MCF 10A (cell line): ENCODE measurements around the gene MED16. TPM values are rescaled to one million over a fixed set of nuclear protein-coding genes. Genes with fewer than 3 reads are reported as not detected.
A peak's percentile ranks its signal among the peaks of the same experiment; 100 is the strongest.

Experiments
- BruUV-seq: library from RNA; stranded (reverse); fragments of 400-500 nt; replicated peaks from 2 replicates; lab custom pipeline; 2021; lab: Mats Ljungman, UMichigan
- CTCF ChIA-PET: fragments of 300-600 bp; sonication (Branson Sonifier 250); formaldehyde crosslinking; extraction: SDS; loops from one replicate; lab custom pipeline; 2021; ENCODE audit warnings: antibody characterized with exemption, inconsistent platforms; lab: Yijun Ruan, JAX
- POLR2A ChIA-PET: fragments of 300-600, 350-650 bp; sonication (Branson Sonifier 250); formaldehyde crosslinking; extraction: SDS; loops from one replicate; lab custom pipeline; 2020; ENCODE audit warnings: antibody characterized with exemption, inconsistent platforms; lab: Yijun Ruan, JAX
- DNase-seq: peaks from one replicate; pipeline ENCODE4 v3.0.0-alpha.2; 2018; ENCODE audit not compliant: unreplicated experiment
- H3K27ac Mint-ChIP-seq: one replicate; pipeline ENCODE4 v1.8.0; 2022; ENCODE audit warnings: mild to moderate bottlenecking, low read depth, mixed read lengths; ENCODE audit not compliant: unreplicated experiment
- H3K27me3 Mint-ChIP-seq: one replicate; pipeline ENCODE4 v1.8.0; 2022; ENCODE audit warnings: mixed read lengths; ENCODE audit not compliant: insufficient read depth, unreplicated experiment
- H3K36me3 Mint-ChIP-seq: one replicate; pipeline ENCODE4 v1.8.0; 2022; ENCODE audit warnings: mild to moderate bottlenecking, moderate library complexity, mixed read lengths; ENCODE audit not compliant: insufficient read depth, unreplicated experiment
- H3K4me1 Mint-ChIP-seq: one replicate; pipeline ENCODE4 v1.8.0; 2022; ENCODE audit warnings: mixed read lengths; ENCODE audit not compliant: insufficient read depth, unreplicated experiment
- H3K4me3 Mint-ChIP-seq: one replicate; pipeline ENCODE4 v1.8.0; 2022; ENCODE audit warnings: mild to moderate bottlenecking, moderate library complexity, mixed read lengths; ENCODE audit not compliant: unreplicated experiment
- H3K9me3 Mint-ChIP-seq: one replicate; pipeline ENCODE4 v1.8.0; 2022; ENCODE audit warnings: mixed read lengths; ENCODE audit not compliant: unreplicated experiment
- CTCF ChIP-seq: fragments of 200-600 bp; IDR thresholded peaks from one replicate; pipeline ENCODE4 v1.8.0; 2022; ENCODE audit warnings: antibody characterized with exemption, mild to moderate bottlenecking; ENCODE audit not compliant: unreplicated experiment
- intact Hi-C: fragments of 100-400 bp; cut with micrococcal nuclease; formaldehyde crosslinking; loops from 2 replicates; pipeline ENCODE4 v1.14.1; 2022
- total RNA-seq: library from RNA; stranded (reverse); gene quantifications from 2 replicates; pipeline ENCODE4 v1.2.3, GENCODE V29; 2022

Gene MED16
- total RNA-seq, 1 experiment from 2014 or later = 61.0 TPM

DNA sequence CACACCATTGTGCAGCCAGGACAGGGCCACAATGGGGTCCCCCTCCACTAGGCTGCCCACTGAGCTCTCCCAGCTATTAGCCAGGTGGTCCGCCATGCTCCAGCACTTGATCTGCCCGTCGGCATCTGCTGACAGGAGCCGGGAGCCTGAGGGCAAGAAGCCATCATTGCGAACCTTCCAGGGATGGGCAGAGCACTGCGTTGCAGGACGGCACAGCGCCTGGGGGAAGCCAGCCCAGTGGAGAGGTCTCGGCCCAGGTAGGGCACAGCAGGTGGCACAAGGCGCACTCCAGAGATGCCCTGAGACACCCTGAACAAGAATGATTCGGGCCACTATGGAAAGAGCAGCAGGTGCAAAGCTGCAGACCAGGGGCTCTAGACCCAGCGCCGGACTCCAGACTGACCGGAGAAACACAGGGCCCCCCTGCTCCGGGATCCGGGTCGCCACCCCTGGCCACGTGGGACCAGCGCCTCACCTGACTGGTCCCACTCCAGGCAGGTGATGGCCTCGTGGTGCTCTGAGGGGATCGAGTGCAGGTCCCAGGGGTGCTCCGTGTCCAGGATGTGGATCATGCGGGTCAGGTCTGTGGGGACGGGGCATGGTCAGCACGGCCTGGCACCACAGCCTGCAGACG lies 3.2 kb downstream of the MED16 start:
- no peak for DNase-seq
- H3K36me3 Mint-ChIP-seq = peaks cover 35% of the 10 kb centered on the region
- H3K27me3 Mint-ChIP-seq = no peaks in the 10 kb centered on the region
- no peak overlapping the region for H3K4me3 Mint-ChIP-seq
- no peak overlapping the region for H3K27ac Mint-ChIP-seq
- POLR2A ChIA-PET = no interaction called here
- no peaks in the 10 kb centered on the region for H3K9me3 Mint-ChIP-seq
- TF ChIP-seq CTCF = no peak
- intact Hi-C loops = no loop called here
- CTCF ChIA-PET = no interaction called here
- no TSS peak for BruUV-seq
- H3K4me1 Mint-ChIP-seq = peaks cover 7% of the 10 kb centered on the region

GRCh38 chr19:888581-889385 lies 4.2 kb downstream of the MED16 start:
- TF ChIP-seq CTCF = no peak
- ChIA-PET POLR2A (no interaction called here), CTCF (no interaction called here)
- no peak for DNase-seq
- intact Hi-C loops = no loop called here
- Mint-ChIP-seq H3K9me3 (no peaks in the 10 kb centered on the region), H3K27me3 (no peaks in the 10 kb centered on the region), H3K27ac (no peak overlapping the region), H3K36me3 (peaks cover 45% of the 10 kb centered on the region), H3K4me1 (peaks cover 10% of the 10 kb centered on the region), H3K4me3 (no peak overlapping the region)
- BruUV-seq = TSS peak; percentile 29

DNA sequence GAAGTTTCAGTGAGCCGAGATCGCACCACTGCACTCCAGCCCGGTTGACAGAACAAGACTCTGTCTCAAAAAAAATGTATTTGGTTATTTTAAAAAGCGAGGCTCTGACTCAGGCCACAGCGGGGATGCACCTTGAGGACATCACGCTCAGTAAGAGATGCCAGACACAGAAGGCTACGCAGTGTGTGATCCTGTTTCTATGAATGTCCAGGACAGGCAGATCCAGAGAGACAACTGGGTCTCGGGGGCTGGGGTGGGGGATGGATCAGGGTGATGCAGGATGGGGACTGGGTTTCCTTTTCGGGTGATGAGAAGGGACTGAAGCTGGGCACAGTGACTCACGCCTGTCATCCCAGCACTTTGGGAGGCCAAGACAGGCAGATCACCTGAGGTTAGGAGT lies 5.4 kb downstream of the MED16 start:
- CTCF ChIA-PET = no interaction called here

More for the DNA sequence above, 5.4 kb downstream of the MED16 start:
- H3K9me3 Mint-ChIP-seq = no peaks in the 10 kb centered on the region
- peaks cover 44% of the 10 kb centered on the region for H3K36me3 Mint-ChIP-seq
- no peak for DNase-seq
- peaks cover 9% of the 10 kb centered on the region for H3K4me1 Mint-ChIP-seq
- no peak overlapping the region for H3K4me3 Mint-ChIP-seq
- TF ChIP-seq CTCF = no peak
- no peaks in the 10 kb centered on the region for H3K27me3 Mint-ChIP-seq
- no peak overlapping the region for H3K27ac Mint-ChIP-seq
- BruUV-seq = no TSS peak
- POLR2A ChIA-PET = no interaction called here
- intact Hi-C loops = no loop called here
